Neural cell (in vitro differentiated cells): ENCODE measurements around the gene ELANE.

Source experiments
- CTCF ChIP-seq: fragments of 450-650 bp; IDR thresholded peaks from 2 replicates; pipeline ENCODE4 v1.5.1; 2014; ENCODE audit warnings: antibody characterized with exemption, mild to moderate bottlenecking, moderate library complexity; ENCODE audit not compliant: poor library complexity, severe bottlenecking
- EP300 ChIP-seq: fragments of 450-650 bp; conservative IDR thresholded peaks from 2 replicates; pipeline ENCODE4 v1.6.1; 2014; ENCODE audit warnings: antibody characterized with exemption, mild to moderate bottlenecking, moderate library complexity; ENCODE audit not compliant: poor library complexity, severe bottlenecking
- EZH2 ChIP-seq: fragments of 200-600, 300-800 bp; shearing (Covaris generic), sonication (generic); IDR thresholded peaks from 2 replicates; pipeline ENCODE4 v1.6.1; 2014; ENCODE audit warnings: antibody characterized with exemption, low read length, borderline replicate concordance, mild to moderate bottlenecking; ENCODE audit not compliant: insufficient read depth, poor library complexity, severe bottlenecking
- RAD21 ChIP-seq: fragments of 450-650 bp; conservative IDR thresholded peaks from 2 replicates; pipeline ENCODE4 v1.6.1; 2014; ENCODE audit warnings: antibody characterized with exemption, mild to moderate bottlenecking, moderate library complexity
- REST ChIP-seq: IDR thresholded peaks from 2 replicates; pipeline ENCODE4 v1.6.1; 2012; ENCODE audit warnings: borderline replicate concordance
- SMC3 ChIP-seq: fragments of 450-650 bp; conservative IDR thresholded peaks from 2 replicates; pipeline ENCODE4 v1.6.1; 2014; ENCODE audit warnings: antibody characterized with exemption, mild to moderate bottlenecking, moderate library complexity; ENCODE audit not compliant: poor library complexity
- TAF1 ChIP-seq: IDR thresholded peaks from 2 replicates; pipeline ENCODE4 v1.6.1; 2012; ENCODE audit warnings: low read depth

- TF ChIP-seq EZH2 (no peak), CTCF (no peak), EP300 (no peak), RAD21 (no peak), TAF1 (no peak), REST (no peak), SMC3 (no peak)
Measured at GRCh38 chr19:902093-902370, 49.9 kb downstream of the ELANE start.
